KOPT-K1 (cell line): ENCODE results near the gene TCF19.

ENCODE experiments used
- H3K27ac ChIP-seq: fragments of 200-600 bp; sonication (generic); 2 replicates; pipeline ENCODE4 v1.5.1; 2016; ENCODE audit warnings: antibody characterized with exemption, mild to moderate bottlenecking, low read depth, low read length; ENCODE audit not compliant: poor library complexity, severe bottlenecking
- H3K36me3 ChIP-seq: fragments of 200-600 bp; sonication (generic); 2 replicates; pipeline ENCODE4 v1.5.1; 2017; ENCODE audit warnings: antibody characterized with exemption, mild to moderate bottlenecking, low read length, moderate library complexity; ENCODE audit not compliant: insufficient read depth
- H3K9me3 ChIP-seq: fragments of 200-600 bp; sonication (generic); 2 replicates; pipeline ENCODE4 v1.5.1; 2017; ENCODE audit warnings: antibody characterized with exemption, low read length, mild to moderate bottlenecking; ENCODE audit not compliant: insufficient read depth, poor library complexity, severe bottlenecking

TCF19 gene, protein sequence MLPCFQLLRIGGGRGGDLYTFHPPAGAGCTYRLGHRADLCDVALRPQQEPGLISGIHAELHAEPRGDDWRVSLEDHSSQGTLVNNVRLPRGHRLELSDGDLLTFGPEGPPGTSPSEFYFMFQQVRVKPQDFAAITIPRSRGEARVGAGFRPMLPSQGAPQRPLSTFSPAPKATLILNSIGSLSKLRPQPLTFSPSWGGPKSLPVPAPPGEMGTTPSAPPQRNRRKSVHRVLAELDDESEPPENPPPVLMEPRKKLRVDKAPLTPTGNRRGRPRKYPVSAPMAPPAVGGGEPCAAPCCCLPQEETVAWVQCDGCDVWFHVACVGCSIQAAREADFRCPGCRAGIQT

DNA sequence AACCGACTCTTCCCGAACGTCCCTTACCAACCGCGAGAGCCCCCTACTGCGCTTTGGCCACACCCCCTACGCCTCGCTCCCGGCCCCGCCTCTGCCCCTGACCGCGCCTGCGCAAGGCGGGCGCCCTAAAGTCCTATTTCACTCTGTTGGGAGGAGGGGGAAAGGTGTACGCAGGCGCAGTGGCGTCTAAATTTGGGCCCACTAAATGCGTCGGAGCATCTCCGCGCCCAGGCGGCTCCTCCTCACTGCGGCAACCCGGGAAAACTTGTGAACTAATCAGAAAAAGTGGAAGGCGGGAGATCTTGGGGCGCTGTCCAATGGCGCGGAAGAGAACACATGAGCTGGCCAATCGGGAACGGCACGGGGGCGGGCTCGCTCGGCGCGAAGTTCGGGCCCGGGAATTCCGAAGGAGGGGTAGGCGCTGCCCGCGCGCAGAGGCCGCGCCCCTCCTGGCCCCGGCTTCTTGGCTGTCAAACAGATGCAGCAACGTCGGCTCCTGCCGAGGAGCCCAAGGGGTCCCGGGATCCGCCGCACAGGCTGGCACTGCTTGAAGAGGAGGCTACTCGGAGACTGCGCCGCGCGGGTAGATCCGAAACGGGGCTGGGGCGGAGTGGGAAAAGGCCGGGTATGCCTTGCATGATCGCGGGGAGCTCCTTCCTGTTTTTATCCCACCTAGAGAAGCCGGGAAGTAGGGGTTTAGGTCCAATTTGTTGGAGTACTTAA, at the start of gene TCF19:
TCF19 (plus strand) TSS at position 450 of the 723 bp plus-strand sequence. CDS start 881 bp downstream, outside the sequence.
- H3K36me3 ChIP-seq = peaks cover 69% of the 10 kb centered on the region

DNA sequence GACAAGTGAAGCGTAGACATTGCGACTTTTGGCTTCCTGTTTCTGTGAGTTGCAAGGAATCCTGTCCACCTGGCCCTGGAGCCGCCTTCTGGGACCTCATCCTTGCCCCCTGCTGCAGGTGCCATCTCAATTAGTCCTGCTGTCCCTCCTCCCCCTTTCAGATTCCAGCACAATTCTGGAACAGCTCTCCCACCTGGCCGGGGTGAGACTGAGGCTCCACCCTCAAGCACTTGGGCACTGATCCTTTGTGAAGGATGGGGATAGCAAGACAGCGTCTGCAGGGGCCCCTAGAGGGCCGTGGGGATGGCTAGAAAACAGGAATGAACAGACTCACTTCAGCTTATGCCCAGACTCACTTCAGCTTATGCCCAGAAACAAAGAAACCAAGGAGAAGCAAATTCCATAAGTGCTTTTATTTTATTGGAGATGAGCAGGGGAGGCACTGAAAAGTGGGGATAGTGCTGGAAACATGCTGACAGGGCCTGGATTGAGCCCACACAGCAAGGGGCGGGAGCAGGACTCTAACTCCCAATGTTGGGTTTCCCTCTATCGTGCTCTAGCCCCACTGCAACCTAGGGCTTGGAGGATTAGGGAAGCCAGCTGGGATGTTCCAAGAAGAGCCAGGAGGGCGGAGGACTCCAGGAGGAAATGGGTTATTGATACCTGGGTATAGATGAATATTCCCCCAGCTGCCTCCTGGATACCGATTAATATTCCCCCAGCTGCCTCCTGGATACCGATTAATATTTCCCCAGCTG, 47.4 kb upstream of the TCF19 start:
- Histone ChIP-seq H3K36me3 (no peaks in the 10 kb centered on the region), H3K9me3 (no peaks in the 10 kb centered on the region), H3K27ac (no peak overlapping the region)

More for the DNA sequence above, at the start of gene TCF19:
- Histone ChIP-seq H3K9me3 (no peaks in the 10 kb centered on the region), H3K27ac (peak within 1 kb of the TSS; percentile 88)

- H3K36me3 ChIP-seq = no peaks in the 10 kb centered on the region
- H3K9me3 ChIP-seq = no peaks in the 10 kb centered on the region
- H3K27ac ChIP-seq = no peak overlapping the region
These were observed 46.7 kb upstream of the TCF19 start for GRCh38 chr6:31111712-31112111.

DNA sequence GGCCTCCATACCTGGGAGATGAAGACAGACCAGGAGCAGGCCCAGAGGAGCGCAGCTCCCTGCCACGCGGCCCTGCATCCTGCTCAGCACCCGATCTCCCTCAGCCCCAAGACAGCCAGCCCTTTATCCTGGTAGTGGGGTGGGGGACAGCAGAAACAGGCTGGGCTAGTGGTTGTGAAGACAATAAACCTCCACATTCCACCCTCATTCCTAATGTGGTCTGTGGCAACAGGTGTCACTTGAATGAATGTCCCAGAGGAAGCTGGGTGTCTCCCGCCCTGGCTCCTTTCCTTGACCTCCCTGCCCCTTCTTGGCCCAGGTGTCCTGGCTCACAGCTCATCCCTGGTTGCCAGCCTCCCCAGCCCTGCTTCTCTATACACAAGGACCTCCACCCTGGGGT, 45.9 kb upstream of the TCF19 start, which contains the start of gene C6orf15:
C6orf15 (minus strand) TSS at position 98 of the 400 bp plus-strand sequence; CDS start at position 78, 20 bp downstream.
- Histone ChIP-seq H3K36me3 (no peaks in the 10 kb centered on the region), H3K27ac (no peak within 1 kb of the TSS)

GRCh38 chr6:31113861-31114540, 44.4 kb upstream of the TCF19 start:
- Histone ChIP-seq H3K27ac (no peak overlapping the region), H3K36me3 (no peaks in the 10 kb centered on the region), H3K9me3 (no peaks in the 10 kb centered on the region)

More for the DNA sequence above, 45.9 kb upstream of the TCF19 start, which contains the start of gene C6orf15:
- no peaks in the 10 kb centered on the region for H3K9me3 ChIP-seq

GRCh38 chr6:31114541-31114878, 43.9 kb upstream of the TCF19 start, which contains the start of gene PSORS1C1:
TSS of gene PSORS1C1 (plus strand) at chr6:31114800. CDS start at chr6:31129633, 14,833 bp downstream.
- Histone ChIP-seq H3K9me3 (no peaks in the 10 kb centered on the region), H3K27ac (no peak within 1 kb of the TSS), H3K36me3 (no peaks in the 10 kb centered on the region)

GRCh38 chr6:31114970-31115849, 43.2 kb upstream of the TCF19 start:
- Histone ChIP-seq H3K9me3 (no peaks in the 10 kb centered on the region), H3K36me3 (no peaks in the 10 kb centered on the region), H3K27ac (no peak overlapping the region)

GRCh38 chr6:31115941-31116560, 42.3 kb upstream of the TCF19 start:
- no peaks in the 10 kb centered on the region for H3K36me3 ChIP-seq
- no peak overlapping the region for H3K27ac ChIP-seq
- no peaks in the 10 kb centered on the region for H3K9me3 ChIP-seq

- Histone ChIP-seq H3K36me3 (no peaks in the 10 kb centered on the region), H3K27ac (no peak overlapping the region), H3K9me3 (no peaks in the 10 kb centered on the region)
These were observed 41.6 kb upstream of the TCF19 start for GRCh38 chr6:31116661-31117385.

DNA sequence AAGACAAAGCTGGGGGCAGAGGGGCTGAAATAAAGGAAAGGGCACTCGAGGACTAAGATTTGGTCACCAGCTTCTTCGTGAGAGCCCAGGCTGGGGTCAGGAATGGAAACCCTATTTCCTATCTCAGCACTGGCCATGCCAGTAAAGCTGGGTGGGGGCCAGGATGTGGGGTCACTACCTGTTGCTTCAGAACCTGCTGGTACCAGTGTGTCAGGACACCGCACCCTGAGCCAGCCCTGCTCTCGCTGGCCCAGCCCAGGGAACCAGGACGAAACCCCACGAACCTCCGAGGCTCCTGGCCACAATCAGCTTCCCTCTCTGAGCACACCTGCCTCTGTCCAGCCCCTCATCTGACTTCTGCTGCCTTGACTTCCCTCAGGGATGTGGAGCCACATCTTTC, 40.2 kb upstream of the TCF19 start:
- H3K9me3 ChIP-seq = no peaks in the 10 kb centered on the region
- H3K36me3 ChIP-seq = no peaks in the 10 kb centered on the region
- H3K27ac ChIP-seq = no peak overlapping the region

DNA sequence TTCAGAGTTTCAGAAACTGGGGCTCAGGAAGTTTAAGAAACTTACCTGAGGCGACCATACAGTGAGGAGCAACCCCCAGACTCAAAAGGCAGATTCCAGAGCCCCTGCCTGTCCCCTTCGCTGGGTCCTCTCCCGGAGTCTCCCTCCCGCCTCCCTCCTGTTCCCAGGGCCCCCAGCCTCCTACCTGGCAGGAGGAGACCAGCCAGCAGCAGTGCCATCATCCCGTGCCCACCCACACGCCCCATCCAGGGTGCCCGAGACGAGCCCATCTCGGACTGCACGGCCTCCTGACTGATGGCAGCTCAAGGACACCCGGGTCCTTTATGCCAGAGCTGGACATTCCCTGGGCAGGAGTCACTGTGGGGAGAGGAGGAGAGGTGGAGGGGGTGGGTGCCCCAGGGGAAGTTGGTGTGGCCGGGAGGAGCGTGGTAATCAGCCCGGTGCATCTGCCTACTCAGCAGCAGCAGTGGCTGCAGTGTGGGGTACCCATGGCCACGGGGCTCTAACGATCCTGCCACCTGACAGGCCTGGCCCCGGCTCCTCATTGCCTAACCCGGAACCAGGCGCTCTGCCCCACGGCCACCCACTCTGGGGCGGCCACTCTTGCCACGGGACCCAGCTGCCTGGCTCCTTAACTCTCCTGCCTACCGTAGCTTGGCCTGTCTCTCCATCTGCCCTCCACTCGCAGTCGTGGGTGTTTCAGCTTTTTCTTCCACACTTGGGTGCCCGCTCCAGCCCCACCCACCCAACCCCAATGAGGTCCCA, 38.1 kb upstream of the TCF19 start, which contains the start of gene CDSN:
CDSN (minus strand) TSS at position 296 of the 765 bp plus-strand sequence; CDS start at position 269, 27 bp downstream.
- Histone ChIP-seq H3K9me3 (no peaks in the 10 kb centered on the region), H3K27ac (no peak within 1 kb of the TSS), H3K36me3 (no peaks in the 10 kb centered on the region)

- Histone ChIP-seq H3K9me3 (no peaks in the 10 kb centered on the region), H3K36me3 (no peaks in the 10 kb centered on the region), H3K27ac (no peak overlapping the region)
These were observed 37.1 kb upstream of the TCF19 start for GRCh38 chr6:31121131-31121790.
